GM20431 (cell line): ENCODE data around the gene CFAP410.

ENCODE experiments used
- in situ Hi-C: fragments of 300-500 bp; cut with MseI, MboI; formaldehyde crosslinking; loops from one replicate; pipeline ENCODE4 v1.15.0; 2020; ENCODE audit warnings: low sequenced_read_pairs; ENCODE audit not compliant: unreplicated experiment

CFAP410 gene

DNA sequence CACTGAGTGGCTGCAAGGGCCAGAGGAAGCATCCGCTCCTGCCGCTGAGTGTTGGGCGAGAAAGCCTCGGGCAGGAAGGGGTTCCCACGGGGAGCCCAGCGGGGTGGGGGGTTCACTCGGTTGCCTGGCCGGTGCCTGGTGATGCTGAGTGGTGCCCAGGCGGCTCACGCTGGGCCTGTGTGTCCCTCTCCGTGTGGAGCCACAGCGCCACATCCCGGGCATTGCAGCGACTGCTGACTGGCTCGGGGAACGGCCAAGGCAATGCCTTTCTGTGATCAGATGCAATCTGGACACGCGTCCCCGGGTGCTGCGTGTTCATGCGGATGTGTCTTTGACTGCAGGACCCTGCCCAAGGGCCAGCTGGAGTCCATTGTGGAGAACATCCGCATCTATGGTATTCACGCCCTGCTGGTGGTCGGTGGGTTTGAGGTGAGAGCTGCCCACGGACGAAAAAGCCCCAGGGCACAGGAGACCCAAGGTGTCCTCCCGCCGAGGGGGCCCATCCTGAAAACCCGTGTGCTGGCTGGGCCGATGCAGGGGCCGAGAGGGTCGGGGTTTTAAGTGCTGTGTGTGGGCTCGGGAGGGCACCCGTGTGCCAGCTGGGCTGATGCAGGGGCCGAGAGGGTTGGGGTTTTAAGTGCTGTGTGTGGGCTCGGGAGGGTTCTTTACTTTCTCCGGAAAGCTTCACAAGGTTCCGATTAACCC lies 16.4 kb downstream of the CFAP410 start:
- in situ Hi-C loops = no loop called here

DNA sequence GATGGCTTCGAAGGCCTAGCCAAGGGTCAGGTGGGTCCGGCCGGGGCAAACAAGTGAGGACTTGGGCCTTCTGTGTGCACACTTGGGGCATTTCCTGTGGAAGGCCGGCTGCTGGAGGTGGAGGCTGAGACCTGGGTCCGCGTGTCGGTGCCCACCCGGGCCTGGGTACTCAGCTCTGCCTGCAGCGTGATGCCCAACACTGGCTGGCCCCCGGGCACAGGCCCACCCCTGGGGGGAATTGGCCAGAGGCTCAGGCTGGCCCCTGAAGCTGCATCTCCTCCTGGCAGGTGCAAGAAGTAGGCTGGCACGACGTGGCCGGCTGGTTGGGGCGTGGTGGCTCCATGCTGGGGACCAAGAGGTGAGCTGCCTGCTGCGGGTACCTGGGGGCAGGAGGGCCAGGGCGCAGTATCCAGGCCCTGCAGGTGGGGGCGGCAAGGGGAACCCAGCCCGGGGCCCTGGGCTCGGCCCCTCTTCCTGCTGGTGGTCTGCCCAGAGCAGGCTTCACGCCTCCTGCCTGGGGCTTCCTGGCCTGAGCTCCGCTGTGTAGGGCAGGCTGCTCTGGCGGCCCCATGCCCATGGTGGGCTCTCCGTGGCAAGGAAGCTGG lies 17.2 kb downstream of the CFAP410 start:
- in situ Hi-C loops = no loop called here

- in situ Hi-C loops = no loop called here
Measured at GRCh38 chr21:44320847-44321246, 18.3 kb downstream of the CFAP410 start.

DNA sequence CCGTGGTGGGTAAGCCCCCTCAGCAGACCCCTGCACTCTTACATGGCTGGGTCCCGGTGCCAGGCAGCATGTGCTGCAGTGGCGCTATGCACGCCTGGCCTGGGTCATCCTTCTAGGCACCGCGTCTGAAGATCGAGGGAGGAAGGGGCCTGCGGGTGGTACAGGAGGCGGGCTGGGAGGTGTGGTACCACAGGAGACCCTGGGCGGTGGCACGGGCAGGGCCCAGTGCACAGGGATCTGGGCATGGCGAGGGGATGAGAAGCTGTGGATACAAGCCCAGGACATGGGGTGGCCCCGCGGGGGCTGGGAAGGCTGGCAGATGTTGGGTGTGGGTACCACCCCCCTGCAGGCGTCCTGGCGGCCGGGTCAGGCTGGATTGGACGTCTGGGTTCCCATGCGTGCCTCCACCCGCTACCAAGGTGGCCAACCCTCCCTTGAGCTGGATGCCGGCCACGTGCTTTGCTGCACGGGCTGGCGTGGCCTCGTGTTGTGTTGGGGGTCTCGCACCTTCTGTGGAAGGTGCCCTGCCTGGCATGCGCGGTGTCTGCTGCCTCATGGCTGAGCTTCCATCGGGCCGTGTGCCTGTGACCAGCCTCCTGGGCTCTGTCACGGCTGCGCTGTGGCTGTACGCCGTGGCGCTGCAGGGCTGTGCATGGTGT lies 19.7 kb downstream of the CFAP410 start:
- in situ Hi-C loops = no loop called here

DNA sequence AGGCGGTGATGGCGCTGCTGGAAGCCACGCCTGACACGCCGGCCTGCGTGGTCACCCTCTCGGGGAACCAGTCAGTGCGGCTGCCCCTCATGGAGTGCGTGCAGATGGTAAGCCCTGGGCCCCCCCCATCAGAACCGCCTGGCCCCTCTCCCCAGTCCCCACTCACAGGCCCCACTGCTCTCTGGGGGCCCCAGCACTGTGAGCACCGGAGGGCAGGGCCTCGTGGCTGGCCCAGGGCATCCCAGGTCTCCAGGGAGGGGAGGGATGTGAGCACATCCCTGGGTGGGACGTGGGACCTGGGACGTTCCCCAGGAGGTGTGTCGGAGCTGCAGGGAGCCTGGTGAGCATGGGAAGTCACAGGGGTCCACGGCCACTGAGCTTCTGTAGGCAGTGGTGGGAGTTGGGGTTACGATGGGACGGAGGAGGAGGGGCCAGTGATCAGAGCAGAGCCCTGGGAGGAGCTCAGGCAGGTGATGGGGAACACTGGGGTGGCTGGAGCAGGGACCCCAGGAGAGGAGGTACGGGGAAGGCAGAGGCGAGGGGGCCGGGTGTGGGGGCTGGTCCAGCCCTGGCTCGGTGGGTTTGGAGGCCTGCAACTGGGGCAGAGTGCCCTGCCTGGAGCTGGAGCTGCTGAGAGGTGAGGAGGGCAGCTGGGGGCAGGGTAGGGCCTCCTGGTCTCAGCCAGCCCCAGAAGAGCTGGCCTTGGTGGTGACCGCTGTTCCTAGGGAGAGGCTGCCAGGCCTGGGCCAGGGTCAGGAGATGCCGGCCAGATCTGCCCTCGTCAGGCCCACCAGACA lies 20.5 kb downstream of the CFAP410 start:
- in situ Hi-C loops = no loop called here

- in situ Hi-C loops = no loop called here
Measured at GRCh38 chr21:44317871-44318270, 21.3 kb downstream of the CFAP410 start.

DNA sequence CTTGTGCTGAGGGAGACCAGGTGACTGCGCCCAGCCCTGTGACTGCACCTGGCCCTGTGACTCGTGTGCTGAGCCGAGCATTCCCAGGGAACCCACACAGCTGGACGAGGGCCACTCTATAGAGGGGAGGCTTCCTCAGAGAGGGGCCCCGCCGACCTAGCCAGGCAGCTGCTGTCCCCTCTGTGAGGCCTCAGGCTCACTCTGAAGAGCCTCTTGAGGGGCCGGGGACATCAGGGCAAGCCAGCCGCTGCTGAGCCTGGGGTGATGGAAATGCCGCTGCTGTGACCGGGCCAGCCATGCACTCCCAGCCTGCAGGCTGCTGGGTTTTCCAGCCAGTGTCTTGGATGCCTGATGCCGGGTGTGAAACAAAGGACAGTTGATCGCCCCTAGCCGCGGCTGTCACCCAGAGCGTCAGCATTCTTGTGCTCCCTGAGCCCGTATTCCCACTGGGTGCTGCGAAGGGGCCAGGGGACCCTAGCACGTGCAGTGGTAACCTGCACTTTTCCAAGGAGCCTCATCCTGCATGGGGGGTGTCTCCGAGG lies 21.9 kb downstream of the CFAP410 start:
- in situ Hi-C loops = no loop called here

DNA sequence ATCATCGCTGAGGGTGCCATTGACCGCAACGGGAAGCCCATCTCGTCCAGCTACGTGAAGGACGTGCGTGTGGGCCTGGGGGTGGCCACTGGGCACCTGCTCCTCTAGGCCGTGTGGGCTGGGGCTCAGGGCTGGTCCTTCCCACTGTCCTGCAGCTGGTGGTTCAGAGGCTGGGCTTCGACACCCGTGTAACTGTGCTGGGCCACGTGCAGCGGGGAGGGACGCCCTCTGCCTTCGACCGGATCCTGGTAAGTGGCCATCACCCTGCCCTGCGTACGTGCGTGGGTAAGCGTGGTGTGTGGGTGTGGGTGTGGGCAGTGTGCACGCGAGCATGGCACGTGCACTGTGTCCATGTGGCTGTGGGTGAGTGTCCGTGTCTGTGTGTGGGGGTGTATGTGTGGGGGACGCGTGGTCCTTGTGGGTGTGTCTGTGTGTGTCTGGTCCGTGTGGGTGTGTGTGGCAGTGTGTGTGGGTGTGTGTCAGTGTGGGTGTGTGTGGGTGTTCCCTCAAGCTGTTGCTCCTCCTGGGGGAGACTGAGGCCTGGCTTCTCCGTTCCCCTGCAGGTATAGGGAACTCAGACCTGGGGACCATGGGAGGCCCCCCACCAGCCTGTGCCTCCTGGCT lies 22.8 kb downstream of the CFAP410 start:
- in situ Hi-C loops = no loop called here

DNA sequence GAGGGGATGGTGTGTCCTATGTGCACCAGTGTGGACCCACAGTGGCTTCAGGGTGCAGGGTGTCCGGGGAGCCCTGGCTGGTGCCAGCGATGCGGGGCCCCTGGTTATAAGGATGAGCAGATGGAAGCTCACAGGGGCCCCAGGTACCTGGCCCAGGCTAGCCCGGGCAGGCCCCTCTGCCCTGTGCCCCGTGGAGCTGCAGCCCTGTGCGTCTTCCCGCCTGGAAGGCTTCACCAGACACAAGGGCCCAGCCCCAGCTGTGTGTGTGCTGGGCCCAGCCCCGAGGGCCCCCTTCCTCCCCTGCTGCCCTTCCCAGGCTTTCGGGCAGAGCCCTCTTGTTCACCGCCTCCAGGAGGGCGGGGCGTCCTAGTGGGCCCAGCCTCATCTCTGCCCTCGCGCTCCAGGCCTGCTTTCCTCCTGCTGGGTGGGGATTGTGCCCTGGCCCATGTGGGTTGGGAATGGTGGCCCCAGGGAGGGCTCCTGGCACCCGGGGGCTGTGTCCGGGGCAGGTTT lies 23.4 kb downstream of the CFAP410 start:
- in situ Hi-C loops = no loop called here

DNA sequence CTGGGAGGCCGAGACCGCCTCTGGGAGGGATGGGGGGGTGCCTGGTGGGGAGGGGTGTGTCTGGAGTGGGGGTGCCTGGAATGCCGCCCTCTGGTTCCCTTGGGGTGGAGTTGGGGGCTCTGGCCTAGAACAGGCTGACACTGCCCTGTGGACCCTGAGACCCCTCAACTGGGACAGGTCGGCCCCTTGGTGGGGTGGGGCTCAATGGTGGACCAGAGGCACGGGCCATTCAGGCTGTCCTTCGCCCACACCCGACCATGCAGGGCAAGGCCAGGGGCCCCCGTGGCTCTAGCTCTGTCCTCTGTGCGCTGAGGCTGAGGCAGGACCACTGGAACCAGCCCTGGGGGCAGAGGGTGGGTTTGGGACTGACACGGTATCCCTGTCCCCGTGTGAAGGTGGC lies 24.6 kb downstream of the CFAP410 start:
- in situ Hi-C loops = no loop called here

GRCh38 chr21:44314128-44314527 lies 25.1 kb downstream of the CFAP410 start:
- in situ Hi-C loops = no loop called here

DNA sequence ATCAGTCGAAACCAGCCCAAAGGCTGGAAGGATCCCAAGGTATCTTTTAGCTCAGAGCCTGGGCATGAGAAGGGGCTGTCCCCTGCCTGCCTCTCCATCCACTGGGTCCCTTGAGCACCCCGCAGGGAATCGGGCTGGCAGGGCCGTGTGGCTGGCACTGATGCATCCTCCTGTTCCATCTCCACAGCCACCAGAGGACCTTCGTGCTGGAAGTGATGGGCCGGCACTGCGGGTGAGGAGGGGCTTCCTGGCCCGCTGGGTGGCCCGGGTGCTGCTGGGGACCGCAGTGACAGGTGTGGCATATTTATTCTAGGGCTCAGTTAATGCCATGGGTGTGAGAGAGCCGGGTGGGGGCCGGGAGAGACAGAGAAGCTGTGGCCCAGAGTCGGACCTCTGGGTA lies 25.7 kb downstream of the CFAP410 start:
- in situ Hi-C loops = no loop called here

DNA sequence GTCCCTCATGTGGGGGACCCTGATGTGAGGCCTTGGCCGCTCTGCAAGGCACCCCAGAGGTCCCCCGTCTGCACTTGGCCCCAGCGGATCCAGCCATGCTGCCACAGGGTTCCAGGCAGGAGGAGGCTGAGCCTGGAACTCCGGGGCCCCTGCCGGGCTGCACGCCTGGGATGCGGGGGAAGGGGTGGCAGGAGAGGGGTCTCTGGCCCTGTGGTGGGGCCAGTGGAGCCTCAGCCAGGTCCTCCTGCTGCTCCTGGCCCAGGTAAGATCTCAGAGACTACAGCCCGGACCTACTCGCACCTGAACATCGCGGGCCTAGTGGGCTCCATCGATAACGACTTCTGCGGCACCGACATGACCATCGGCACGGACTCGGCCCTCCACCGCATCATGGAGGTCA lies 26.5 kb downstream of the CFAP410 start:
- in situ Hi-C loops = no loop called here

DNA sequence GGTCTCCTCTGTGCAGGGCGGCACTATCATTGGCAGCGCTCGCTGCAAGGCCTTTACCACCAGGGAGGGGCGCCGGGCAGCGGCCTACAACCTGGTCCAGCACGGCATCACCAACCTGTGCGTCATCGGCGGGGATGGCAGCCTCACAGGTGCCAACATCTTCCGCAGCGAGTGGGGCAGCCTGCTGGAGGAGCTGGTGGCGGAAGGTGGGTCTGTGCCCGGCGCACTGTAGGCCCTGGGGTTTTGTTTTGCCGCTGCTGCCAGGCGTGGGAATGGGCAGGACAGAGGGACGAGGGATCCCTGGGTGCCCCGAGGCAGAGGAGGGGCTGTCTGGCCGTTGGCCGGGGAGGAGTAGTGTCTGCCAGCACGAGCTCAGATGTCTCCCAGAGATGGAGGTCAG lies 27.1 kb downstream of the CFAP410 start:
- in situ Hi-C loops = no loop called here

GRCh38 chr21:44310628-44311507 lies 28.3 kb downstream of the CFAP410 start:
- in situ Hi-C loops = no loop called here

DNA sequence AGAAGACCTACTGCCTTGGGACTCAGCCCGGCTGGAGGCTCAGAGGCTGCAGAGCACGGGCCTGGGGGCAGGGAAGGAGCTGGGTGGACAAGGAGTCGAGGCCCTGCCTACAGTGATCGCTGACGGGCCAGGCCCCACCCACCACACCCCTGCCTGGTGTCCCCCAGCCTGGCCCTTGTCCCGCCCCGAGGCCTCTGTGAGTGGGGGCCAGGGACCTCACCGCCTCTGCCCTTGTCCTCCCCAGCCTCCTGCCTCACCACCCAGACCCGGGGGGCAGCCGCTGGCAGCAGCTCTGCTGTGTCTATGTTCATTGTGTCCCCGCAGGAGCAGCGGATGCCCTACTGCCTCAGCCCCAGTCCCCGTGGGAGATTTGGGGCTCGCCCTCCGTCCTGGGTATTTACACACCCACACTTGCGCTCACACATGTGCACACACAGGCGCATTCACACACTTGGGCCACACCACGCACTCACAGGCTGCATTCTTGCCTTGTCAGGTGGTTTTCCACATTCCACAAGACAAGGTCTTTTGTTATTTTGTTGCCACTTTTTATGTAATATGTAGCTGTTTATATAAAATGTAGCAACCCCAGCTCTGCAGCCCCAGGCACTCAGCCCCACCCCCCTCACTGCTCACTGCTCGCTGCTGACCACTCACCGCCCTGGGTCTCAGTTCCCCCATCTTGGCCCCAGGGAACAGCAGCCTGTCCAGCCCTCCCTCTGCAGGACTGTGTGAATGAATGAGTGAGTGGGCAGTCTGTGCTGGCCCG lies 32.1 kb downstream of the CFAP410 start:
- in situ Hi-C loops = no loop called here

- in situ Hi-C loops = no loop called here
Measured at GRCh38 chr21:44305691-44306090, 33.5 kb downstream of the CFAP410 start.

- in situ Hi-C loops = no loop called here
Measured at GRCh38 chr21:44304877-44305293, 34.3 kb downstream of the CFAP410 start.
